ENCODE results near the gene LUZP2.

LUZP2 gene

GRCh38 chr11:24622262-24622661 lies 125.4 kb downstream of the LUZP2 start:
- DNase-seq, result peak; percentile 46
- Histone ChIP-seq H4K8ac (ENCODE audit: low read depth, low read length) (no peak overlapping the region), H3K4ac (ENCODE audit: low read depth, low read length) (no peak overlapping the region), H3K79me1 (ENCODE audit: low read length) (no peaks in the 10 kb centered on the region), H3K27me3 (ENCODE audit: insufficient read depth, low read length, poor library complexity) (no peaks in the 10 kb centered on the region), H3K18ac (ENCODE audit: low read length) (no peak overlapping the region), H2BK5ac (ENCODE audit: low read length) (no peak overlapping the region), H3K79me2 (ENCODE audit: control insufficient read depth, insufficient read depth, low read length) (no peaks in the 10 kb centered on the region), H2BK15ac (replicated peaks; ENCODE audit: low read depth) (no peak overlapping the region), H3K56ac (ENCODE audit: low read length) (no peak overlapping the region), H3K4me2 (ENCODE audit: low read length) (no peak overlapping the region), H2BK120ac (ENCODE audit: low read depth, low read length) (no peak overlapping the region), H4K5ac (ENCODE audit: low read length) (no peak overlapping the region), H3K36me3 (ENCODE audit: control insufficient read depth, insufficient read depth, low read length) (no peaks in the 10 kb centered on the region), H3K9ac (ENCODE audit: low read length) (no peak overlapping the region), H3K23ac (ENCODE audit: low read length) (no peak overlapping the region), H3K4me1 (ENCODE audit: control insufficient read depth, low read depth, low read length) (no peaks in the 10 kb centered on the region), H3K4me3 (ENCODE audit: low read length) (no peak overlapping the region), H3K27ac (ENCODE audit: low read depth, low read length) (no peak overlapping the region), H2AK5ac (ENCODE audit: low read length) (no peak overlapping the region)
- WGBS (ENCODE audit: extremely low coverage, insufficient coverage, low lambda C conversion rate), result no CpG with 5 or more reads among the region's 6 CpGs

GRCh38 chr11:24623121-24623520 lies 126.3 kb downstream of the LUZP2 start:
- H3K56ac ChIP-seq (ENCODE audit: low read length), result no peak overlapping the region
- no peaks in the 10 kb centered on the region for H3K79me1 ChIP-seq (ENCODE audit: low read length)
- H3K23ac ChIP-seq (ENCODE audit: low read length), result no peak overlapping the region
- no peaks in the 10 kb centered on the region for H3K79me2 ChIP-seq (ENCODE audit: control insufficient read depth, insufficient read depth, low read length)
- H3K27ac ChIP-seq (ENCODE audit: low read depth, low read length), result no peak overlapping the region
- no peak overlapping the region for H4K8ac ChIP-seq (ENCODE audit: low read depth, low read length)
- H3K4me1 ChIP-seq (ENCODE audit: control insufficient read depth, low read depth, low read length), result no peaks in the 10 kb centered on the region
- H3K4me2 ChIP-seq (ENCODE audit: low read length), result no peak overlapping the region
- no CpG with 5 or more reads among the region's 1 CpG for whole genome bisulfite sequencing (ENCODE audit: extremely low coverage, insufficient coverage, low lambda C conversion rate)
- no peak overlapping the region for H3K4me3 ChIP-seq (ENCODE audit: low read length)
- H3K18ac ChIP-seq (ENCODE audit: low read length), result no peak overlapping the region
- H3K27me3 ChIP-seq (ENCODE audit: insufficient read depth, low read length, poor library complexity), result no peaks in the 10 kb centered on the region
- H3K36me3 ChIP-seq (ENCODE audit: control insufficient read depth, insufficient read depth, low read length), result no peaks in the 10 kb centered on the region
- DNase-seq, result no peak
- H2BK5ac ChIP-seq (ENCODE audit: low read length), result no peak overlapping the region
- no peak overlapping the region for H2BK120ac ChIP-seq (ENCODE audit: low read depth, low read length)
- H2AK5ac ChIP-seq (ENCODE audit: low read length), result no peak overlapping the region
- H2BK15ac ChIP-seq (replicated peaks; ENCODE audit: low read depth), result no peak overlapping the region
- H3K9ac ChIP-seq (ENCODE audit: low read length), result no peak overlapping the region
- no peak overlapping the region for H4K5ac ChIP-seq (ENCODE audit: low read length)
- peak overlapping the region; percentile 31 for H3K4ac ChIP-seq (ENCODE audit: low read depth, low read length)

GRCh38 chr11:24624432-24624831 lies 127.6 kb downstream of the LUZP2 start:
- Histone ChIP-seq H3K4ac (ENCODE audit: low read depth, low read length) (no peak overlapping the region), H4K5ac (ENCODE audit: low read length) (no peak overlapping the region), H3K56ac (ENCODE audit: low read length) (no peak overlapping the region), H3K4me2 (ENCODE audit: low read length) (no peak overlapping the region), H3K27me3 (ENCODE audit: insufficient read depth, low read length, poor library complexity) (no peaks in the 10 kb centered on the region), H2AK5ac (ENCODE audit: low read length) (no peak overlapping the region), H3K18ac (ENCODE audit: low read length) (no peak overlapping the region), H3K4me3 (ENCODE audit: low read length) (no peak overlapping the region), H3K36me3 (ENCODE audit: control insufficient read depth, insufficient read depth, low read length) (no peaks in the 10 kb centered on the region), H3K23ac (ENCODE audit: low read length) (no peak overlapping the region), H3K27ac (ENCODE audit: low read depth, low read length) (no peak overlapping the region), H2BK15ac (replicated peaks; ENCODE audit: low read depth) (no peak overlapping the region), H3K79me2 (ENCODE audit: control insufficient read depth, insufficient read depth, low read length) (no peaks in the 10 kb centered on the region), H3K79me1 (ENCODE audit: low read length) (no peaks in the 10 kb centered on the region), H4K8ac (ENCODE audit: low read depth, low read length) (no peak overlapping the region), H2BK120ac (ENCODE audit: low read depth, low read length) (no peak overlapping the region), H3K9ac (ENCODE audit: low read length) (no peak overlapping the region), H2BK5ac (ENCODE audit: low read length) (no peak overlapping the region), H3K4me1 (ENCODE audit: control insufficient read depth, low read depth, low read length) (no peaks in the 10 kb centered on the region)
- 100% methylated on average over 2 of the region's 2 CpGs for WGBS (ENCODE audit: extremely low coverage, insufficient coverage, low lambda C conversion rate)
- DNase-seq, result no peak

GRCh38 chr11:24625975-24626374 lies 129.1 kb downstream of the LUZP2 start:
- no peak overlapping the region for H3K9ac ChIP-seq (ENCODE audit: low read length)
- no peak overlapping the region for H3K4me3 ChIP-seq (ENCODE audit: low read length)
- H3K79me1 ChIP-seq (ENCODE audit: low read length), result no peaks in the 10 kb centered on the region
- no peak overlapping the region for H4K8ac ChIP-seq (ENCODE audit: low read depth, low read length)
- no peaks in the 10 kb centered on the region for H3K4me1 ChIP-seq (ENCODE audit: control insufficient read depth, low read depth, low read length)
- no peaks in the 10 kb centered on the region for H3K79me2 ChIP-seq (ENCODE audit: control insufficient read depth, insufficient read depth, low read length)
- H3K4me2 ChIP-seq (ENCODE audit: low read length), result no peak overlapping the region
- no peak overlapping the region for H2BK120ac ChIP-seq (ENCODE audit: low read depth, low read length)
- no peak overlapping the region for H3K27ac ChIP-seq (ENCODE audit: low read depth, low read length)
- no peak overlapping the region for H2AK5ac ChIP-seq (ENCODE audit: low read length)
- H2BK5ac ChIP-seq (ENCODE audit: low read length), result no peak overlapping the region
- H3K36me3 ChIP-seq (ENCODE audit: control insufficient read depth, insufficient read depth, low read length), result no peaks in the 10 kb centered on the region
- no CpG with 5 or more reads among the region's 1 CpG for WGBS (ENCODE audit: extremely low coverage, insufficient coverage, low lambda C conversion rate)
- H3K4ac ChIP-seq (ENCODE audit: low read depth, low read length), result no peak overlapping the region
- no peak overlapping the region for H4K5ac ChIP-seq (ENCODE audit: low read length)
- H2BK15ac ChIP-seq (replicated peaks; ENCODE audit: low read depth), result no peak overlapping the region
- no peaks in the 10 kb centered on the region for H3K27me3 ChIP-seq (ENCODE audit: insufficient read depth, low read length, poor library complexity)
- no peak overlapping the region for H3K18ac ChIP-seq (ENCODE audit: low read length)
- H3K23ac ChIP-seq (ENCODE audit: low read length), result no peak overlapping the region
- no peak overlapping the region for H3K56ac ChIP-seq (ENCODE audit: low read length)
- DNase-seq, result no peak

GRCh38 chr11:24628224-24628776 lies 131.4 kb downstream of the LUZP2 start:
- no CpG with 5 or more reads among the region's 5 CpGs for WGBS (ENCODE audit: extremely low coverage, insufficient coverage, low lambda C conversion rate)
- no peak overlapping the region for H2AK5ac ChIP-seq (ENCODE audit: low read length)
- H3K18ac ChIP-seq (ENCODE audit: low read length), result no peak overlapping the region
- H3K56ac ChIP-seq (ENCODE audit: low read length), result no peak overlapping the region
- no peak overlapping the region for H2BK15ac ChIP-seq (replicated peaks; ENCODE audit: low read depth)
- H3K4ac ChIP-seq (ENCODE audit: low read depth, low read length), result no peak overlapping the region
- no peak for DNase-seq
- H3K27me3 ChIP-seq (ENCODE audit: insufficient read depth, low read length, poor library complexity), result no peaks in the 10 kb centered on the region
- H3K4me1 ChIP-seq (ENCODE audit: control insufficient read depth, low read depth, low read length), result no peaks in the 10 kb centered on the region
- H3K4me2 ChIP-seq (ENCODE audit: low read length), result no peak overlapping the region
- H3K23ac ChIP-seq (ENCODE audit: low read length), result no peak overlapping the region
- no peaks in the 10 kb centered on the region for H3K79me1 ChIP-seq (ENCODE audit: low read length)
- no peak overlapping the region for H4K8ac ChIP-seq (ENCODE audit: low read depth, low read length)
- no peak overlapping the region for H3K9ac ChIP-seq (ENCODE audit: low read length)
- H2BK120ac ChIP-seq (ENCODE audit: low read depth, low read length), result no peak overlapping the region
- H3K79me2 ChIP-seq (ENCODE audit: control insufficient read depth, insufficient read depth, low read length), result no peaks in the 10 kb centered on the region
- no peak overlapping the region for H2BK5ac ChIP-seq (ENCODE audit: low read length)
- H4K5ac ChIP-seq (ENCODE audit: low read length), result no peak overlapping the region
- no peak overlapping the region for H3K27ac ChIP-seq (ENCODE audit: low read depth, low read length)
- no peak overlapping the region for H3K4me3 ChIP-seq (ENCODE audit: low read length)
- H3K36me3 ChIP-seq (ENCODE audit: control insufficient read depth, insufficient read depth, low read length), result no peaks in the 10 kb centered on the region

- H3K56ac ChIP-seq (ENCODE audit: low read length), result no peak overlapping the region
- no peaks in the 10 kb centered on the region for H3K36me3 ChIP-seq (ENCODE audit: control insufficient read depth, insufficient read depth, low read length)
- no peak overlapping the region for H3K27ac ChIP-seq (ENCODE audit: low read depth, low read length)
- H3K79me2 ChIP-seq (ENCODE audit: control insufficient read depth, insufficient read depth, low read length), result no peaks in the 10 kb centered on the region
- H4K5ac ChIP-seq (ENCODE audit: low read length), result no peak overlapping the region
- no peak for DNase-seq
- H3K4me2 ChIP-seq (ENCODE audit: low read length), result no peak overlapping the region
- no peaks in the 10 kb centered on the region for H3K4me1 ChIP-seq (ENCODE audit: control insufficient read depth, low read depth, low read length)
- no peak overlapping the region for H3K4me3 ChIP-seq (ENCODE audit: low read length)
- H4K8ac ChIP-seq (ENCODE audit: low read depth, low read length), result no peak overlapping the region
- no CpG with 5 or more reads among the region's 4 CpGs for WGBS (ENCODE audit: extremely low coverage, insufficient coverage, low lambda C conversion rate)
- no peaks in the 10 kb centered on the region for H3K79me1 ChIP-seq (ENCODE audit: low read length)
- no peak overlapping the region for H2AK5ac ChIP-seq (ENCODE audit: low read length)
- H2BK5ac ChIP-seq (ENCODE audit: low read length), result no peak overlapping the region
- no peak overlapping the region for H3K23ac ChIP-seq (ENCODE audit: low read length)
- H3K27me3 ChIP-seq (ENCODE audit: insufficient read depth, low read length, poor library complexity), result no peaks in the 10 kb centered on the region
- H3K4ac ChIP-seq (ENCODE audit: low read depth, low read length), result no peak overlapping the region
- no peak overlapping the region for H2BK15ac ChIP-seq (replicated peaks; ENCODE audit: low read depth)
- no peak overlapping the region for H2BK120ac ChIP-seq (ENCODE audit: low read depth, low read length)
- no peak overlapping the region for H3K18ac ChIP-seq (ENCODE audit: low read length)
- H3K9ac ChIP-seq (ENCODE audit: low read length), result no peak overlapping the region
These were observed 137.8 kb downstream of the LUZP2 start for GRCh38 chr11:24634606-24635160.

Measured in mesendoderm (in vitro differentiated cells).